22Rv1 (cell line): ENCODE results near the gene CEP170B.
"Not testable (repeated sequence)": the region's sequence is repeated elsewhere in the genome, so short reads cannot be mapped to it uniquely, and the experiment has no call there.

Experiments used
- H3K27ac ChIP-seq: fragments of 450-650 bp; 2 replicates; pipeline ENCODE4 v1.5.1; 2017
- CTCF ChIP-seq: fragments of 450-650 bp; IDR thresholded peaks from 2 replicates; pipeline ENCODE4 v1.5.1; 2017; ENCODE audit warnings: mild to moderate bottlenecking
- ZFX ChIP-seq: fragments of 450-650 bp; IDR thresholded peaks from 2 replicates; pipeline ENCODE4 v1.6.1; 2017; ENCODE audit warnings: antibody characterized with exemption, borderline replicate concordance

CEP170B gene

GRCh38 chr14:104888489-104889374, 23.7 kb downstream of the CEP170B start:
- TF ChIP-seq ZFX (no peak), CTCF (no peak)
- no peak overlapping the region for H3K27ac ChIP-seq

GRCh38 chr14:104889375-104889757, 24.3 kb downstream of the CEP170B start:
- H3K27ac ChIP-seq = no peak overlapping the region
- no peak for TF ChIP-seq CTCF
- no peak for TF ChIP-seq ZFX

DNA sequence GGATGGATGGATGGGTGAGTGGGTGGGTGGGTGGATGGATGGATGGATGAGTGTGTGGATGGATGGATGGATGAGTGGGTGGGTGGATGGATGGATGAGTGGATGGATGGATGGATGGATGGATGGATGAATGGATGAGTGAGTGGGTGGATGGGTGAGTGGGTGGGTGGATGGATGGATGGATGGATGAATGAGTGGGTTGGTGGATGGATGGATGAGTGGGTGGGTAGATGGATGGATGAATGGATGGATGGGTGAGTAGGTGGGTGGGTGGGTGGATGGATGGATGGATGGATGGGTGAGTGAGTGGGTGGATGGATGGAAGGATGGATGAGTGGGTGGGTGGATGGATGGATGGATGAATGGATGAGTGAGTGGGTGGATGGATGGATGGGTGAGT, 25.2 kb downstream of the CEP170B start:
- H3K27ac ChIP-seq = not testable (repeated sequence)

DNA sequence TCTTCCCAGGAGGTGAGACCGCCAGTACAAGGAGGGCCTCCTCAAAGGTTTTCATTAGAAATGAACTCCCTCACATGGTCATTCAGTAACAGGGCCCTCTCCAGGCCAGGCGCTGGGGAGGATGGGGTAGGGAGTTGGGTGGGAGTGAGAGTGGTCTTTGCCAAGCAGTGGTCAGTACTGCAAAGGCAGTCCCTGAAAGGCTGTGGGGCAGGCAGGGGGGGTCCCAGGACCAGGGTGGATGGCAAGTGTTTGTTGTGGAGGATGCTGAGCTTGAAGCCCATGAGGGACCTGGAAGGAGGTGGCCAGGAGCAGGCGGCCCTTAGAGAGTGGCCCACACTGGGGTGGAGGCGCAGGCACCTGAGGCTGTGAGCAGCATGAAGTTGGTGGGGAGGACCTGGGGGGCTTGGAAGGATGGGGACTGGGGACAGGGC, 26.1 kb downstream of the CEP170B start:
- TF ChIP-seq ZFX = no peak

GRCh38 chr14:104891664-104892530, 26.8 kb downstream of the CEP170B start:
- TF ChIP-seq CTCF (no peak), ZFX (no peak)
- no peak overlapping the region for H3K27ac ChIP-seq

More for the DNA sequence above, 26.1 kb downstream of the CEP170B start:
- no peak overlapping the region for H3K27ac ChIP-seq

DNA sequence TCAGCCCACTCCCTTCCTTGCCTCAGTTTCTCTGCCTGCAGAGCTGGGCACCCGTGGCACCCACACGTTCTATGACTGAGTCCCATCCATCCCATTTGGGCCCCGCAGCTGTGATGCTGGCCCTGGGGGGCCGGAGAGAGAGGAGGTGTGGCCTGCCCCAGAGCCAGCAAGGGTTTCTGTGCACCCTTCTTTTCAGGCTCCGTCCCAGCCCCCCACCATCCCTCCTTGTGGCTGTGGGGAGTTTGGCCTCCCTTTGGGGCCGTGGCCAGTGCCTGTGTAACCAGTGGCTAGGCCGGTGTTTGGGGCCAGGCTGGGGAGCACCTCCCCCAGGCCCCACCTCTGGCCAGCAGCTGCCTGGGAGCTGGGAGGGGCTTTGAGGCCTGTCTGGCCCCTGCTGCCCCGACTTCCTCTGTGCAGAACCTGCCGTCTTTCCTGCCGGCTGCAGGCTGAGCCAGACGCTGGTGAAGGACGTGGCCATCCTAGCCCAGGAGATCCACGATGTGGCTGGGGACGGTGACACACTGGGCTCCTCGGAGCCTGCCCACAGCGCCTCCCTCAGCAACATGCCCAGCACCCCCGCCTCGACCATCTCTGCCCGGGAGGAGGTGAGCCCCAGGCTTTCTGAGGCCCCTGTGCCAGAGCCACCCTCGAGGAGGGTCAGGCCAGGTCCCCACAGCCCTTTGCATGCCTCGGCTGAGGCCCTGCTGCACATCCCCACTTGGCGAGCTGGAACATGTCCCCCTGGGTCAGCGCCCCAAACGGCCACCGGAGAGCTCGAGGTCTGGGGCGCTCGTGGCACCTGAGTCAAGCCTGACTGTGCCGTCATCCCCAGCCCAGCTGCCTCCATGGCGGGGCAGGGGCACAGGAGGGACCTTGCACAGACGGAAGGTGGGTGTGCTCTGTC, 27.7 kb downstream of the CEP170B start:
- H3K27ac ChIP-seq = no peak overlapping the region
- TF ChIP-seq ZFX (no peak), CTCF (no peak)

DNA sequence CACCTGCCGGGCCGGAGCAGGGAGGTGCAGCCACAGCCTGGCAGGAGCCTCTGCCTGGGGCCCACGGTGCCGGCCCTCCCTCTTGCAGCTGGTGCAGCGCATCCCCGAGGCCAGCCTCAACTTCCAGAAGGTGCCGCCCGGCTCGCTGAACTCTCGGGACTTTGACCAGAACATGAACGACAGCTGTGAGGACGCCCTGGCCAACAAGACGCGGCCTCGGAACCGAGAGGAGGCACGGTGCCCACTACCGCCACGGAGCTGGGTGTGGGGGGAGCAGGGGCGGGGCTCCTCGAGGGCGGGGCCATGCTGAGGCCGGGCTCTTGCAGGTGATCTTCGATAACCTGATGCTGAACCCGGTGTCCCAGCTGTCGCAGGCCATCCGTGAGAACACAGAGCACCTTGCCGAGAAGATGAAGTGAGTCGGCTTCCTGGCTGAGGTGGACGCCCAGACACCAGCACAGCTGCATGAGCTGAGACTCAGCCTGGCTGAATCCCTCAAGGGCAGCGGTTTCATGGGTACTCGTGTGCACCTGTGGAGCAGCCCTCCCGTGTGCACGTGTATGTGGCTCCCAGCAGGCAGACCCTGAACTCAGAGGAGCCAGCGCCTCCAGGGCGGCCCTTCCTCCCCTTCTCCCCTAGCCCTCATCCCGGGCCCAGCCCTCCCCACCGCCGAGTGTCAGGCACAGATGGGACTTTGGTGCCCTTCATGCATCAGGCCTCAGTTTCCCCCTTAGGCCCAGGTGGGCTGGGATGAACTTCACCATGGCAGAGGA, 28.6 kb downstream of the CEP170B start:
- H3K27ac ChIP-seq = no peak overlapping the region
- TF ChIP-seq ZFX = no peak
- TF ChIP-seq CTCF = no peak
